ENCODE results near the gene SRR. TPM values are rescaled to one million over a fixed set of nuclear protein-coding genes. Genes with fewer than 3 reads are reported as not detected.
A peak's percentile ranks its signal among the peaks of the same experiment; 100 is the strongest.
"Not testable (repeated sequence)": the region's sequence is repeated elsewhere in the genome, so short reads cannot be mapped to it uniquely, and the experiment has no call there.

SRR gene
- total RNA-seq, 1 donor from 2014 or later: 17.6 TPM

- no peak for TF ChIP-seq CTCF (IDR thresholded peaks at IDR 0.05; ENCODE audit: unreplicated experiment)
- no peak for DNase-seq (ENCODE audit: low spot score in 2 of 2, unreplicated experiment in 2 of 2)
- peaks cover 34% of the 10 kb centered on the region for H3K4me1 Mint-ChIP-seq
- peak overlapping the region; percentile 78 for H3K27ac Mint-ChIP-seq
- H3K4me3 Mint-ChIP-seq: no peak overlapping the region
- no peaks in the 10 kb centered on the region for H3K9me3 Mint-ChIP-seq
- H3K27me3 Mint-ChIP-seq (ENCODE audit: low read depth): no peaks in the 10 kb centered on the region
- H3K36me3 Mint-ChIP-seq: peaks cover 17% of the 10 kb centered on the region
These were observed 39.5 kb upstream of the SRR start for GRCh38 chr17:2264067-2264860.

GRCh38 chr17:2265166-2265565, 38.6 kb upstream of the SRR start:
- H3K4me3 Mint-ChIP-seq; H3K9me3 Mint-ChIP-seq; H3K27me3 Mint-ChIP-seq (ENCODE audit: low read depth); DNase-seq (ENCODE audit: low spot score in 2 of 2, unreplicated experiment in 2 of 2): not testable (repeated sequence)
- peaks cover 19% of the 10 kb centered on the region for H3K36me3 Mint-ChIP-seq
- H3K4me1 Mint-ChIP-seq: peaks cover 31% of the 10 kb centered on the region
- peak overlapping the region; percentile 71 for H3K27ac Mint-ChIP-seq

- Mint-ChIP-seq H3K27ac (no peak overlapping the region), H3K36me3 (peaks cover 19% of the 10 kb centered on the region)
These were observed 37.5 kb upstream of the SRR start for GRCh38 chr17:2266045-2266864.

GRCh38 chr17:2266865-2267228, 36.9 kb upstream of the SRR start:
- Mint-ChIP-seq H3K27me3 (ENCODE audit: low read depth) (no peaks in the 10 kb centered on the region), H3K27ac (no peak overlapping the region), H3K4me3 (no peak overlapping the region), H3K36me3 (peaks cover 15% of the 10 kb centered on the region), H3K4me1 (peaks cover 23% of the 10 kb centered on the region), H3K9me3 (no peaks in the 10 kb centered on the region)
- no peak for DNase-seq (ENCODE audit: low spot score in 2 of 2, unreplicated experiment in 2 of 2)
- no peak for TF ChIP-seq CTCF (IDR thresholded peaks at IDR 0.05; ENCODE audit: unreplicated experiment)

More at GRCh38 chr17:2266045-2266864, 37.5 kb upstream of the SRR start:
- no peak for DNase-seq (ENCODE audit: low spot score in 2 of 2, unreplicated experiment in 2 of 2)
- peaks cover 27% of the 10 kb centered on the region for H3K4me1 Mint-ChIP-seq
- no peak overlapping the region for H3K4me3 Mint-ChIP-seq
- H3K9me3 Mint-ChIP-seq: no peaks in the 10 kb centered on the region
- no peaks in the 10 kb centered on the region for H3K27me3 Mint-ChIP-seq (ENCODE audit: low read depth)
- no peak for TF ChIP-seq CTCF (IDR thresholded peaks at IDR 0.05; ENCODE audit: unreplicated experiment)

- no peak overlapping the region for H3K27ac Mint-ChIP-seq
- H3K4me3 Mint-ChIP-seq: no peak overlapping the region
- no peak for DNase-seq (ENCODE audit: low spot score in 2 of 2, unreplicated experiment in 2 of 2)
- peaks cover 19% of the 10 kb centered on the region for H3K4me1 Mint-ChIP-seq
- peaks cover 15% of the 10 kb centered on the region for H3K36me3 Mint-ChIP-seq
- no peaks in the 10 kb centered on the region for H3K27me3 Mint-ChIP-seq (ENCODE audit: low read depth)
- no peak for TF ChIP-seq CTCF (IDR thresholded peaks at IDR 0.05; ENCODE audit: unreplicated experiment)
- H3K9me3 Mint-ChIP-seq: no peaks in the 10 kb centered on the region
These were observed 36.4 kb upstream of the SRR start for GRCh38 chr17:2267354-2267753.
